Activated CD4-positive, alpha-beta T cell treated with anti-CD3 and anti-CD28 coated beads, Interleukin-10, Interleukin-2, amounts not matched to agents 100 ng/mL and 50 ng/mL, durations not matched to agents 16 hours and 8 hours (primary cell): ENCODE data around the gene SLC39A9.

ENCODE experiments used
- DNase-seq: peaks from one replicate; pipeline ENCODE4 v3.0.0-alpha.2; 2020

SLC39A9 gene, protein sequence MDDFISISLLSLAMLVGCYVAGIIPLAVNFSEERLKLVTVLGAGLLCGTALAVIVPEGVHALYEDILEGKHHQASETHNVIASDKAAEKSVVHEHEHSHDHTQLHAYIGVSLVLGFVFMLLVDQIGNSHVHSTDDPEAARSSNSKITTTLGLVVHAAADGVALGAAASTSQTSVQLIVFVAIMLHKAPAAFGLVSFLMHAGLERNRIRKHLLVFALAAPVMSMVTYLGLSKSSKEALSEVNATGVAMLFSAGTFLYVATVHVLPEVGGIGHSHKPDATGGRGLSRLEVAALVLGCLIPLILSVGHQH

DNA sequence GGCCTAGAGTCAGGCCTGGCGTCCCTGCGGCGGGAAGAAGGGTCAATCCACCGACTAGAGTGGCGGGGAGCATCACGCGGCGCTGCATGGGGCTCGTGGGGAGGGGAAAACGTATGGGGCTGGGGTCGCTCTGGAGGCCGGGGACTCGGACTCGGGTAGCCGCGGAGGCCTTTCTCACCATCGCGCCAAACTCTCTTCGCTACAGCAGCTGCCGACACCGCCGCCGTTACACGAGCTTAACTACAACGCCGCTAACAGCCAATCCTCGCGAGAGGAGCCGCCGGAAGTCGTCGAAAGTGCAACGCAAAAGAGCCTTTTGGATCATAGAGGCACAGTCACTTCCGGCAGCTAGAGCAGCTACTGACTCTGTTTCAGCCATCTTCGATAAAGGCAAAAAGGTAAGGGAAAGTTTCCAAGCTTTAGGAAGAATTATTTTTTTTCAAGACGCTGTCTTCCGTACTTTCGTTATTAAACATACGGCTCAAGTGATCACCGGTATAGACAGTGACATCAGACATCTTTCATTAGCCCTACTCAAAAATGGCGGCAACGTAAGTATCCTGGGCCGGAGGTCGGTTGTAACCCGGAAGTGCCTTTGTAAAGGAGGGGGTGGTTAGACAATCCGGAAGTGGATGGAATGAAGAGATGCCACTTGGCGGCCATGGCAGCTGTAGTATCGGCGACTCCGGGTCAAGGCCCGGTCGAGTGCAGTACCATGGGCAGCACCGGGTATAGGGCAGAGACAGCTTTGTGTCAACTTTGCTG lies at the start of gene SLC39A9, which contains the start of gene ERH:
SLC39A9 (plus strand) TSS at position 640 of the 765 bp plus-strand sequence. CDS start 678 bp downstream, outside the sequence.
ERH (minus strand) TSS at position 247 of the 765 bp plus-strand sequence; CDS start at position 181, 66 bp downstream.
- DNase-seq = peak; percentile 96

DNA sequence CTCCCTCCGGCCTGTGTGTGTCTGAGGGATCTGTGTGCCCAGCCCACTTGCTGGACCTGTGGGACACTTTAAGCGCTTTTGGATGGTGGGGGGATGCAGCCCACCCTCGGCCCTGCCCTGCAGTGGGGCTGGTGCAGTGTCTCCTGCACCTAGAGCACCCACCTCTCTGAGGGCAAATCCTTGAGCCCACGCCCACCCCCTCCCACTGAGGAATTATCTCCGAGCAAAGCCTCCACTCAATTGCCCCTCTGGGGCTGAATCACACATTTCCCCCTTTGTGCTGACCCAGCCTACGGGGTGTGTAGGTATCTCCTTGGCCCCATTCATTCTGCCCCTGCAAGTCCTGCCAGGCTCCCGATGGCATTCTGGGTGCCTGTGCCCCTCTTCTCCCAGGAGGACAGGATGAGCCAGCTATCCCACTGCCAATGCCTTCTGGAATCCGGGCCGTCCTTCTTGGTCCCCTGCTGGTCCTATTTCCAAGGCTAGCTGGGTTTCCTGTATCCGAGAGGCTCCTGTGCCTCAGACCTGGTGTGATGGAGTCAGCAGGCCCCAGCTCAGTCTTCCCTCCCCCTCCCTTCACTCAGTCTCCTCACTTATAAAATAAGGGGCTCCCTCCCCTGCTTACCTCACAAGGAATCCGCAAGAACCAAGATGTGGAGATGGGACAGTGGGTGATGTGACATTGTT lies 49.3 kb upstream of the SLC39A9 start:
- no peak for DNase-seq

DNA sequence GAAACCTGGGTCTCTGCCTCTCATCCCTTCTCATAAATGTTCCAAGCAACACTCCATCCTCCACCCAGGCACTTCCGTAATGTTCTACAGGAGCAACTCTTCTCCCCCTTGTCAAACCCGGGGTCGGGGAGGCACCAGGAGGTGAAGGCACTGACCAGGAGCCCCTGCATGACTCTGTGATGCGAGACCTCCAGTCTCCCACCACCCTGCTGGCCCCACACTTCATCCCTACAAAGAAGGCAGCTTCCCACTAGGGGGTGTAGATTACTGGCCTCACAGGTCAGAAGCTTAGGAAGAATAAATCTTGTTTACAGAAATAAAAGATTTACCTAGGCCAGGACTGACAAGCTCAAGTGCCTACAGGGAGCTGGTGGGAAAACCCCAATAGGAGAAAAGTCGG lies 47.6 kb upstream of the SLC39A9 start:
- DNase-seq = no peak

DNA sequence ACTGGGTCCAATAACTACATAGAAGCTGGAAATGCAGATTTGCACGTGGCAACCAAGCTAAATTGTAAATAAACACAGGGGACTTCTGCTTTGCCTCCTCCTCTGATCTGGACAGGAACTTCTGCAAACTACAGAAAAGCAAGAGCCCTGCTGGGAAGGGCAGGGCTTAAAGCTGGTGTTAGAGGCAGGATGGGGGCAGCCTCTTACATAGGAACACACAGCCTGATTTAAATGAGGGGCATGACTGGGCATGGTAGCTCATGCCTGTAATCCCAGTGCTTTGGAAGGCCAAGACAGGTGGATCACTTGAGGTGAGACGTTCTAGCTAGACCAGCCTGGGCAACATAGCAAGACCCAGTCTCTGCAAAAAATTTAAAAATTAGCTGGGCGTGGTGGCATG lies 47.1 kb upstream of the SLC39A9 start:
- DNase-seq = no peak

DNA sequence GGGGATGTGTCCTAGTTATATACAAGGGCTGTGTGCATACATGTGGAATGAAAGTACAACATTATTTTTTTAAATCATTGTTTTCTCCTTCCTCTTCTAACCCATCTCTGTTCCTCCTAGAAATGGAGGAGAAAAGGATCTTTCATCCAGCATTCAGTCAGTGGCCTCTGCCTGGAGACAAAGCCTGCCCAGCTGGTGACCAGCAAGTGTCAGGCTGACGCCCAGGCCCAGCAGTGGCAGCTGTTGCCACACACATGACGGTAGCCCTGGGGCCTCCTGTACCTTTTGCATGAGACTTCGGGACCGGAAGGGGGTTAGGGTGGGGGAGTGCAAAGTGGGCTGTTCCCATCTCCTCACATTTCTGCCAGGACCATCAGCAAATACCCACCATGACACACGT lies 46.6 kb upstream of the SLC39A9 start:
- DNase-seq = no peak

DNA sequence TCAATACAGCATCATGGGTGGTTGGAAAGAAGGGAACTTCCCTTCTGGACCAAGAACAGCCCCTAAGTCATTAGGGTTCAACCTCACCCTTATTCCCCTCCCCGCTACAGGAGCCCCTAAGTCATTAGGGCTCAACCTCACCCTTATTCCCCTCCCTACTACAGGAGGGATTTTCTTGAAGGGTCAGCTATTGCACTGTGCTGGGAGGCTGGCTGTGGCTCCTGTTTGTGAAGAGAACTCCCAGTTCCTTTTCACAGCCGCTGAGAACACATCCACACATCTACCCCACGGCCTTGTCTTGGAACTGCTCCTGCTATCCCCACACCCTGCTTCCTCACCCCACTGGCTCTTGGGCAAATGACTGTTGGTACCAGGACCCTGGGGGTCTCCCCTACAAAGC lies 45.3 kb upstream of the SLC39A9 start:
- no peak for DNase-seq

DNA sequence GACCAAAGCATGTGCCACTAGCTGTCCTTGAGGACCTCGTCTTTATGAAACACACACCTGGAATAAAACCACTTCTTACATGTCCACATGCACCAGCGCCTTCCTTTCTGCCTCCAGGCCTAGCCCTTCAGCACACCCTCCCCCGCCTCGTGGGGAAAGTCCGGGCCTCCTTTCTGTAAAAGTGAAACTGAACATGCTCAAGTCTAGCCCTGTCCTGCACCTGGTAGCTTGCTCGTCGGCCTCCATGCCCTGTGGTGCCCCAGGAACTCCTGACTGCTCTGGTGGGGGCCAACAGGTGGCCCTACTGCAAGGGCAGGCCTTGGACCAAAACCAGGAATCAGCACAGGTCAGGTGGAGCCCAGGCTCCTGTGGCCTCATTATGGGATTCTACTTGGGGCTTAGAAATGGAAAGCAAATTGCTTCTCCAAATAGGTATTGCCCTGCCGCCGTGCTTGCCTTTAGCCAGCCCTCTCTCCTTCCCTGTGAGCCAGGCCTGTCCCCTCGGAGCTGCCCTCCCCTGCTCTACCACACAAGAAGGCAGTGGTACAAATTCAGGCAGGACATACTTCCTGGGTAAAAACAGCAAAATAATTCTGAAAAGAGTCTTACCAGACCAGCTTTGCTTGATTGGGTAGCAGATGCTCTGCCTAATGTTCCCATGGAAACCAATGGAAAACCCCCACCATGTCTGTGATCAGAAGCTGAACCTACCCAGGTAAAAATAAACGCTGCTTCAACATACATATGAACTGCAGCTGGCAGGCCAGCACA lies 43.9 kb upstream of the SLC39A9 start:
- peak; percentile 82 for DNase-seq

DNA sequence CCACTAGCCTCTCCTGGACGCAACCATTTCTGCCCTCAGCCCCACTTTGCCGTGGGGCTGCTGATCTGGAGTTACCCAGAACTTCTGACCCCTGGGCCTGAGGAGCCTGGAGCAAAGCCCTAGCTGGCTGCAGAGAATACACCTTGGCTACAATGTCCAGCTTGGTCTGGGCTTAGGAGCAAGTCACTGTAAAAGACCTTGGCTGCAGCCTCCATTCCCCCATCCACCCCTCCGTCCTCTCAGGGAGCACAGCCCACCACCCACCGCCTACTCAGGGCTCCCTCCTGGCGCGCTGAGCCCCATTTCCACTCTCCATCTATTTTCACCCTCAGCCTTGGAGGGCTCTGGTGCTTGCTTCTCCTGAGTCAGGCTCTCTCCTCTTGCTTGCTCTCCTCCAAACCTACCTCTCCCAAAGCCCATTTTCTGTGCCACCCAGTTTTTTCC lies 43.3 kb upstream of the SLC39A9 start:
- no peak for DNase-seq

DNA sequence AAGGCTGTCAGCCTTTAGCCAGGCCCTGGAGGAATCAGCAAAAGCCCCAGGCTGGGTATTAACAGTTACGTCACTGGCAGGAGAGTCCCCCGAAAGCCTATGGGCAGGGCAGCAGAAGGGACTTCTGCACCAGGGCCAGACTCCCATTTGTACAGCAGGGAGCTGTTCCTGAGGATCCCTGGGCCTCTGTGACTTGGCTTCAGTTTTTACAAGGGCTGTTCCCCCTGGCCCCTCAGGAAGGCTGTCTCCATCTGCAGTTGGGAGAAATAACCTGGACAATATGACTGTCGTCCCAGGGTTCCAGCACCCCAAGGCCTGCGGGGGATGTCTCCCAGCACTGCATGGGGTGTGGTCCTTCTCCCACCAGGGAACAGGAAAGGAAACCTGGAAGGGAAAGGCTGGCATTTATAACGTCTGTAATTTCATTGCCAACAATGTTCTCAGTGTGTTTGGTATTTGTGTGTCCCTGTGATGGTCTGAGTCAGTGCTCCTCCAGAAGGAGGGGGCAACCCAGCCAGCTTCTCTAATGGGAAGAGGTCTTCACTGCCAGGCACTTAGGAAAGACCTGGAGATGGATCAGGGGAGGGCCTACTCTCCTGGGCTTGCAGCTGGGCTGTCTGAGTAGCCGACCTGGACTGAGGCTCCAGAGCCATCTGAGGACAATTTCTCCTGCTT lies 42.7 kb upstream of the SLC39A9 start:
- no peak for DNase-seq

DNA sequence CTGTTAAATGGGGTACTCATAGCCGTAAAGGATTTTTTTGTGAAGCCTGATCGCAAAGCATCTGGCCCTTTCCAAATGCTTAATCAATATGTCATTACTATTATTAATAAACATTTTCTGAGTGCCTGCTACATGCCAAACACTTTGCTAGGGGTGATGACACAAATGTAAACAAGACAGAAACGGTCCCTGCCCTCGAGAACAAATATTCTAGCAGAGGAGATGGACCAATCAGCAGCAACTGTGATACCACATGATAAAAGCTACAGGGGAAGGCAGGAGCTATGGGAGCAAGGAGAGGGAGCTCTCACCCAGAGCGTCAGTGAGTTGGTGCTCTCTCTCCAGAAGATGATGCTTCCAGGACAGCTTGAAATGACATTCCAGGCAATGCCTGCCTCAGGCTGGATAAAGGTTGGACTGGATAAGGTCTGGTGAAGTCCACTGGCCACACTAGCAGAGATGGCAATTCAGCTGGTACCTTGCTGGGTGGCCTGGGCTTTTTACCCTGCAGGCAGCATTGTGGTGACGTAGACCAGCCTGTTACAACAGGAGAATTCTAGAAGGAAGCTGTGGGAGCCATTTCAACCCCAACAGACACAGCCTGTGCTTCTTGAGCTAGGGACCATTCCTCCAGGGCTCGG lies 41.5 kb upstream of the SLC39A9 start:
- no peak for DNase-seq

DNA sequence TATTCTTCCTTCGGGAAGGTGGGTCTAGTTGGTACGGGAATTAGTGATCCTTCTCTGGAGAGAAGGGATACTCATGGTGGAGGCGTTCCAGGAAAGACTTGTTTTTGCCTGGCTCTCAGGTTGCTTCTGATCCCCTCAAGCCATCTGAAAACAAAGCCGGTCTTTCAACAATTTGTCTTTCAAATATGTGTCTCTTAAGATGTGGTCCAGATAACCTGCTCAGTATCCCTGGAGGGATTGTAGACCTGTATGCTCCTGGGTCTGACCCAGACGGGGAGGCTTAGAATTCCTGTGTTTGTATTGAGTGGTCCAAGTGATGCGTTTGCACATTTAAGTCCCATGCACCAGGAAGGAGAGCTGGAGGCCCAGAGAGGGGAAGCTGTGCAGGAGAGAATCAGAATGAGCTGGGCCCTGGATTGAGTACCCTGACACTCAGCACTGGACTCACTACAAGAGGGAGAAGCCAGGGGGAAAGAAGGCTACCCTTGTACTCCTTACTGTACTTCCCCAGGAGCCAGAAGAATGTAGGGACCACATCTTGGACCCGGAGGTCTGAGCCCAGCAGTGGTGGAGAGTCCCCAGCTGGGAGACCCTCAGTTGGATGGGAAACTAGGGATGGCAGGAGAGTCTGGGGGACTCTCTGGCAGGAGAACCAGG lies 40.8 kb upstream of the SLC39A9 start:
- DNase-seq = no peak

DNA sequence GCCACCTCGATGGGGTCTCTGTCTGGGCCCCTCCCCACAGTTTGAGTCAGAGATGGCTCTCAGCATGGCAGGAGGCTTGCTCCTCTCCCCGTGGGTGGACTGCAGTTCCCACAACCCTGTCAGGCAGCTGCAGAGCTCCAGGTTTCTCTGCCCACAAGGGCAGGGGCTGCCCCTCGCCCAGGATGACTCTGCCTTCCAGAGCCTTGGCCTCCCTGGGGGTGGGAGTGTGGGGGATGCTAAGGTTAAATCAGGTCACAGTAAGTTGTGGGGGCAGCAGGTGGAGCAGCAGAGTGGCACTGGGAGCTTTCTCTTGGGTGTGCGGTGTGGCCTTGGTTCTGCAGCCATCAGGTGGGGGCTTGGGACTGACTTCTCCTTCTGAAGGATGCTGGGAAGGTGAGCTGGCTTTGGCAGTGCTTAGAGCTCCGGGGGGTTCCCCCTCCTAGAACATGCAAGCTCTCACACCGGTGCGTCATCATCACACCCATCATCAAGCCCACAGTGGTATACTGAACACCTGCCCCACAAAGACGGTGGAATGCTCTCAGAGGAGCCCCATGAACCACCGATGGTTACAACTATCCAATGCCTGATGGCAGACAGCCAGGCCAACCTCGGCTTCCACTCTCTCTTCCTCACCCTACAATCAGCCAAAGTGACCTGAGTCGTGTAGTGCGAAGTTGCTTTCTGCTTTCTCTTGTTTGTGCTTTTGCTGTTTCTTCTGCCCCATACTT lies 40.1 kb upstream of the SLC39A9 start:
- peak; percentile 25 for DNase-seq

DNA sequence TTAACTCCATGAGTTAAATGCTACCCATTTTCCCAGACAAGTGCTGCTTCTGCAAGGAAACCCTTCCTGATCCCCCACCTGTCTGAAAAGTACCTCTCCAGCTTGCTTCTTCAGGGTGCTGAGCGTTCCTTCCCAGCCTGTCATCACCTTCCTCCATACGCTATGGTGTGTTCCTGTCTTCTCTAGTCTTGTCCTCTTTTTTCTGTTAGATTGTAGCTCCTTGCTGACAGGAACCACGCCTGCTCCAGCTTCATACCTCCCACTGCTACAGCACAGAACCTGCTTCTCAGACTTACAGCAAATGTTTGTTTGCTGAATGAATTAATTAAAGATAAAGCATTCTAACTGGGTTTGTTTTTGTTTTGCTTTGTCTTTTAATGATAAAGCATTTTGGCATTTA lies 39.5 kb upstream of the SLC39A9 start:
- DNase-seq = no peak

DNA sequence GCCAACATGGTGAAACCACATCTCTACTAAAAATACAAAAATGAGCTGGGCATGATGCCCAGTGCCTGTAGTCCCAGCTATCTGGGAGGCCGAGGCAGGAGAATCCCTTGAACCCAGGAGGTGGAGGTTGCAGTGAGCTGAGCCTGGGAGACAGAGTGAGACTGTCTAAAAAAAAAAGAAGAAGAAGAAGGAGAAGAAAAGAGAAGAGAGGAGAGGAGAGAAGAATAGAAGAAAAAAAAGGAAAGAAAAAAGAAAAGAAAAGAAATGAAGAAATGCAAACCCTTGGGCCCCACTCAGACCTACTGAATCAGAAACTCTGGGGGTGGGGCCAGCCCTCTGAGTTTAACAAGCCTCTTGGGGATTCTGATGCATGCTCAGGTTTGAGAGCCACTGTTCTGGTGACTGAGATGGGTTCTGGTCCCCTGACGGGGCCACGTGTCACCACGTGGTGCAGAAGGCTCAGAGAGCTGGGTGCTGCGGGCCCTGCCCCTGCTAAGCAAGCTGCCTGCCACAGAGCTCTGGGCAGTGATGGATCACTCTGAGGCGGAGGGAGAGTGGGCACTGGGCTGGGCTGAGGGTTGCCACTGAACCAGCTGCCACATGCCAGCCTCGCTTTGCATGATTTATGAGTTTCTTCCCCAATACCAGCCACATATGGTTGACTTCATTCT lies 37.9 kb upstream of the SLC39A9 start:
- no peak for DNase-seq

DNA sequence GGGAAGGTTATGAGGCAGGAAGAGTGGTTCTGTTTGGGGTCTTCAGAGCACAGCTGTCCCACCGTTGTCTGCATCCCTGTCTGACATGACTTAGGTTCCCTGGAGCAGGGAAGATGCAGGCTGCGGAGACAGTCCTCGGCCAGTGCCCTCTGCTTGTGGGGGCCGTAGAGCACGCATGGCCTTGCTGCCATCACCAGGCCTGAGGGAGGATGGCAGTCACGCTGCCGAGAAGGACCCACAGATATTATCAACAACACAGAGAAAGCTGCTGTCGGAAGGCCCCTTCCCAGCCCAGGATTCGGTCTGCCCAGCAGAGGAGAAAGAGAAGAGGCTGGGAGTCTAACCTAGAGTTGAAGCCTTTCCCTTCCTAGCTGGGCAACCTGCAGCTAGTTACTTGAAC lies 35.4 kb upstream of the SLC39A9 start:
- DNase-seq = no peak

DNA sequence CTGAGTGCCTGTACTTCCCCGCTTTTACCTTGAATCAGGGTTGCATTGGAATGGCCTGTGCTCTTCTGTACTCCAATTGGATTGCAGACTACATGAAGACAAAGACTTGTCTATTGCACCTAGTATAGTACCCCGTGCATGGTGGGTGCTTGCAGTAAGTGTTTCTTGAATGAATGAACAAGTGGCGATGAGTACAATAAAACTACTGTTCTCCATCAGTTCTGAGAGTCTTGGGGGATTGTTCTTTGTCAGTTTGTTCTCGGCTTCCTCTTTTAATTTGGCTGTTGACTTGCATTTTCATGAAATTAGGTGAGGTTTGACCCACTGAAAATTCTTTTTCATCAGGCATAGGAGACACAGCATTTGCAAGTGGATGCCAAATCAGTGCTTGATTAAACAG lies 34.5 kb upstream of the SLC39A9 start:
- DNase-seq = no peak

DNA sequence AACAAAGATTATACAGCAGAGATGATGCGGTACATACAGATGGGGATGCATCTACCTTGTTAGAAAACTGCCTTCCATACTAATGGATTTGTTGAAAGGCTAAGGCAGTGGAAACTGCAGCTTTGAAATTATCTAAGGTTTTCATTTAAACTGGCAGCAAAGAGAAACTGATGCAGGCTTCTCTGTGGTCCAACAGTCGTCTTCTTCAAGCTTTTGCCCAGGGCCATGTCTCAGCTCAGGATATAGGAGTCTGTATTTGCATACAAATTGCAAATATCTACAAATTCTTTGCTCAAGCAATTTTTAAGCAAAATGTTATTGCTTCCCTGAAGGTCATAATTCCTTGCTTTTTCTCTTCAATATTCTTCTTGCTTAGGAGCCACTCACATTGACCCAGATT lies 34.1 kb upstream of the SLC39A9 start:
- no peak for DNase-seq

DNA sequence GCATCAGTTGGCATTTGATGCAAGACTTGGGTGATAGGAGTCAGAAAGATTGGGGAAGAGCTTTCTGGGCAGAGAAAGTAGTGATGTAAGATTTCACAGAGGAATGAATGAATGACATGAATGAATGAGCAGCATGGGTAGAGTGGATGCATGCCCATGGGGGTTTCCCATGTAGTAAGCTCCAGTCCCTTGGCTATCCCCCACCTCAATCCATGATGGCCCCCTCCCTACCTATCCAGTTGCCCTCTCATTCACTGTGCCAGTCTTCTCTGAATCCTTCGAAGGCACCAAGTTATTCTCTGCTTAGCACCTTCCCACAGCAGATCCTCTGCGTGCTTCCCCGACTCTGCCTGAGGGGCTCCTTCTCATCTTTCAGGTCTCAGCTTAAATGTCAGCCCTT lies 32.4 kb upstream of the SLC39A9 start:
- no peak for DNase-seq

DNA sequence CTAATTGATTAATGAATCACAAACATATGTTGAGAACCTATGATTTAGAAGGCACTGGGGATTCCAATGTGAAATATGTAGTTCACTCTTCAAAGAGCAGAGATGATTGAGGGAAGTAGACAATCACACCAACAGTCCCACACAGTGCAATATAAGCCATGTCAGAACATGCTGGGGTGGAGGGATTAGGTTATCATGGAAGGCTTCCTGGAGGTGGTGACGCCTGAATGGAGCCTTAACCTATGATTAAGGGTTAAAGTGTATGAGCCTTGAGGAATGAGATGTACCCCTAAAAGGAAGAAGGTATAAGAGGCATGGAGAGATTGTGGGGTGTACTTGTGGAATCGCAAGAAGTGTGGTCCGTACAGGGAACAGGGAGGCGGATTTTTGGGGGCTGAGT lies 31.7 kb upstream of the SLC39A9 start:
- no peak for DNase-seq

DNA sequence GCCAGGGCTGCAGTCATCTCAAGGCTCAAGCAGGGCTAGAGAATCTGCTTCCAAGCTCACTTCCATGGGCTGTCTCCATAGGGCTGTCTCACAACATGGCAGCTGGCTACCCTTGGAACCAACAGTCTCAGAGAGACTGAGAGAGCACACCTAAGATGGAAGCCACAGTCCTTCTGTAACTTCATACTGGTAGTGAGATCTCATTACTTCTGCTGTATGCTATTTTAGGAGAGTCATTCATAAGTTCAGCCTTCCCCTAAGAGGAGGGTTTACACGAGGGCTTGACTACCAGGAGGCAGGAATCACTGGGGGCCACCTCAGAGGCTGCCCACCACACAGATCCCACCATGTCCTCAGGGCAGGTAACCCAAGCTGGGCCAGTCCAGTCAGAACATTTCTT lies 30.1 kb upstream of the SLC39A9 start:
- no peak for DNase-seq
